ENCODE measurements around the gene SLC1A2. TPM values are rescaled to one million over a fixed set of nuclear protein-coding genes. Genes with fewer than 3 reads are reported as not detected.

SLC1A2 gene
- total RNA-seq, 1 donor from 2014 or later, result 0.41 TPM

DNA sequence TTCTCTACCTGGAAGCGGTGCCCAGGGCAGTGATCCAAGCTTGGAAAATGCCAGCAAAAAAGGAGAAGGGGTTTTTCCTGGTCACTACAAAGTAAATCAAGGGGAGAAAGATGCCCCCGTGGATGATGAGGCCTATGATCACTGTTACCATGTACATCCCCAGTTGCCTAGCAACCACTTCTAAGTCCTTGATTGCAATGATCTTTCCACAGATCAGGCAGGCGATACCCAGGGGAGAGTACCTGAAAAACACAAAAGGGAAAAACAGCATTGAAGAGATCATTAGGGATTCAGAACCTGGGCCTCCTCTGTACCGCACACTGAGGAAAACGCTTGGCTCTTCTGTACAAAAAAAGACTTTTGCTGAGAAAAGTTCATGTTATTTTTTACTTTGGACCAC lies 127.1 kb downstream of the SLC1A2 start:
- Mint-ChIP-seq H3K9me3 (ENCODE audit: unreplicated experiment) (no peaks in the 10 kb centered on the region), H3K27ac (ENCODE audit: unreplicated experiment) (no peak overlapping the region), H3K4me1 (ENCODE audit: unreplicated experiment) (no peaks in the 10 kb centered on the region), H3K4me3 (ENCODE audit: unreplicated experiment) (no peak overlapping the region), H3K27me3 (ENCODE audit: unreplicated experiment) (peaks cover under 1% of the 10 kb centered on the region), H3K36me3 (ENCODE audit: low read depth, unreplicated experiment) (no peaks in the 10 kb centered on the region)
- no peak for DNase-seq (ENCODE audit: low spot score)
- no peak for TF ChIP-seq CTCF (IDR thresholded peaks at IDR 0.05; ENCODE audit: unreplicated experiment)

GRCh38 chr11:35290876-35291275 lies 128.5 kb downstream of the SLC1A2 start:
- Mint-ChIP-seq H3K27ac (ENCODE audit: unreplicated experiment) (no peak overlapping the region), H3K27me3 (ENCODE audit: unreplicated experiment) (no peaks in the 10 kb centered on the region), H3K36me3 (ENCODE audit: low read depth, unreplicated experiment) (no peaks in the 10 kb centered on the region), H3K4me3 (ENCODE audit: unreplicated experiment) (no peak overlapping the region), H3K4me1 (ENCODE audit: unreplicated experiment) (no peaks in the 10 kb centered on the region), H3K9me3 (ENCODE audit: unreplicated experiment) (no peaks in the 10 kb centered on the region)
- no peak for DNase-seq (ENCODE audit: low spot score)
- no peak for TF ChIP-seq CTCF (IDR thresholded peaks at IDR 0.05; ENCODE audit: unreplicated experiment)

DNA sequence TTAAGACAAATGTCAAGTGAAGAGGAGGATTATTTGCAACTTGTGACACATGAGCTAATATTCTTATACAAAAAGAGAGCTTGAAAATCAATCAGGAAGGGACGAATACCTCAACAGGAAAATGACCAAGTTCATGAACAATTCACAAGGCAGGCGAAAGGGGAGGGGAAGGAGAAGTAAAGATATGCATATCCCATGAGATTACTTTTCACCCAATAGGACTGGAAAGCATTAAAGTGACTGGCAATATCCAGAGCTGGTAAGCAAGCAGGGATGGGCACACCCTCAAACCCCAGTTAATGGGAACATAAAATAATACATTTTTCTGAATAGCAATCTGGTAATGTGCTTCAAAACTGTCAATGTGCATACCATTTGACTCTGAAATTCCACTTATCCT lies 129.5 kb downstream of the SLC1A2 start:
- Mint-ChIP-seq H3K36me3 (ENCODE audit: low read depth, unreplicated experiment) (no peaks in the 10 kb centered on the region), H3K4me1 (ENCODE audit: unreplicated experiment) (no peaks in the 10 kb centered on the region), H3K27me3 (ENCODE audit: unreplicated experiment) (no peaks in the 10 kb centered on the region), H3K27ac (ENCODE audit: unreplicated experiment) (no peak overlapping the region), H3K9me3 (ENCODE audit: unreplicated experiment) (no peaks in the 10 kb centered on the region), H3K4me3 (ENCODE audit: unreplicated experiment) (no peak overlapping the region)
- no peak for DNase-seq (ENCODE audit: low spot score)
- no peak for TF ChIP-seq CTCF (IDR thresholded peaks at IDR 0.05; ENCODE audit: unreplicated experiment)

- Mint-ChIP-seq H3K27me3 (ENCODE audit: unreplicated experiment) (no peaks in the 10 kb centered on the region), H3K4me1 (ENCODE audit: unreplicated experiment) (no peaks in the 10 kb centered on the region), H3K4me3 (ENCODE audit: unreplicated experiment) (no peak overlapping the region), H3K36me3 (ENCODE audit: low read depth, unreplicated experiment) (no peaks in the 10 kb centered on the region), H3K9me3 (ENCODE audit: unreplicated experiment) (no peaks in the 10 kb centered on the region), H3K27ac (ENCODE audit: unreplicated experiment) (no peak overlapping the region)
- TF ChIP-seq CTCF (IDR thresholded peaks at IDR 0.05; ENCODE audit: unreplicated experiment), result no peak
- DNase-seq (ENCODE audit: low spot score), result no peak
Observed at GRCh38 chr11:35288817-35289541, 130.4 kb downstream of the SLC1A2 start.

GRCh38 chr11:35288309-35288708 lies 131.0 kb downstream of the SLC1A2 start:
- H3K4me1 Mint-ChIP-seq (ENCODE audit: unreplicated experiment), result no peaks in the 10 kb centered on the region
- H3K27me3 Mint-ChIP-seq (ENCODE audit: unreplicated experiment), result no peaks in the 10 kb centered on the region
- DNase-seq (ENCODE audit: low spot score), result no peak
- H3K27ac Mint-ChIP-seq (ENCODE audit: unreplicated experiment), result no peak overlapping the region
- no peak overlapping the region for H3K4me3 Mint-ChIP-seq (ENCODE audit: unreplicated experiment)
- TF ChIP-seq CTCF (IDR thresholded peaks at IDR 0.05; ENCODE audit: unreplicated experiment), result no peak
- H3K36me3 Mint-ChIP-seq (ENCODE audit: low read depth, unreplicated experiment), result no peaks in the 10 kb centered on the region
- H3K9me3 Mint-ChIP-seq (ENCODE audit: unreplicated experiment), result no peaks in the 10 kb centered on the region
